NCI-H524 (cell line): Measurements from ENCODE around the gene OR5K2.

Experiments
- DNase-seq, 2 experiments: peaks; one replicate each; lab custom pipeline; 2025; lab: John Stamatoyannopoulos, UW

OR5K2 gene

DNA sequence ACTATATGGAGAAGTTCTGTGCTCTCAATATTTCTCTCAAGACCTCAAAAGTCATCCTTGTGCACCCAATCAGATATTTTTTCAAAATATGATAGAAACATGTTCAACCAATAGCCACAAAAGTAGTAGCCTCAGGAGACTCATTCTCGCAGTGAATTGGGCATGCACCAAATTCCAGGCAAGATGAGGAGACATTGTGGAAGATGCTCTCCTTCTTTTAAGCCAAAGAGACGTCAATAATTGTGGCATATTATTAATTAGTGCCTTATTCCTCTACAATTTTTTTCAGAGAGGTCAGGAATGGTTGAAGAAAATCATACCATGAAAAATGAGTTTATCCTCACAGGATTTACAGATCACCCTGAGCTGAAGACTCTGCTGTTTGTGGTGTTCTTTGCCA, at the start of gene OR5K2:
Gene OR5K2 (plus strand): TSS at position 301 of the 400 bp plus-strand sequence. CDS start 0 bp downstream, at position 301.
- no peak for DNase-seq

DNA sequence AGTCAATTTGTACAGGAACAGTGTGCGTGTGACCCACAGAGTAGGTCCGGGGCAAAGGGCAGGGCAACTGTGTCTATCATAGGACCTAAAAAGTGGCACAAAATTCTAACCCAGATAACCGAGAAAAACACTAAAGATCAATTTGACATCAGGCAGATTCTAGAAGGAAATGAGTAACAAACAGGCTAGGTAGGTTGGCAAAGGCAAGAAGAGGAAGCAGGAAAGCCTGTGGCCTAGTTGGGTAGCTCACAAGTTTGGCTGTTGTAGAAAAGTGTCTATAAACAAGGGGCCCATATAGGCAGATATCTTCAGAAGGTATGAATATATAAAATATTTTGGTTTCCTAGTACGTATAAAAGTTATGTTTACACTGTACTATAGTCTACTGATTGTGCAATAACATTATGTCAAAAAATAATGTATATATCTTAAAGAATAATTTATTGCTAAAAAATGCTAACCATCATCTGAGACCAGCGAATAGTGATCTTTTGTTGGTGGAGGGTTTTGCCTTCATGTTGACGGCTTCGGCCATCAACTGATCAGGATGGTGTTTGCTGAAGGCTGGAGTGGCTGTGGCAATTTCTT, 47.8 kb upstream of the OR5K2 start:
- no peak for DNase-seq

- DNase-seq = no peak
Measured at GRCh38 chr3:98450372-98450771, 47.1 kb upstream of the OR5K2 start.

DNA sequence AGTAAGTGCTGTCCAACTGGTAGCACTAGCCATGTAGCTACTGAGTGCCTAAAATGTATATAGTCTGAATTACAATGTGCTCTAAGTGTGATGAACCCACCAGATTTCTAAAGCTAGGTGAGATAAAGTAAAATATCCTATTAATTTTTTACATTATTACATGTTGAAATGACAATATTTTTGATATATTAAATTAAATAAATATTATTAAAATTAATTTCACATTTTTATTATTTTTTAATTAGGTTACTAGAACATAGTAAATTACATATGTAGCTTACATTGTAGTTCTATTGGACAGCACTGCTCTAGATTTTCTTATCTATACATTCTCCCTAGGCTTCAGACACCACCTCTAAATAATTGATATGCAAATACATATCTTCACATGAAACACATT, 43.7 kb upstream of the OR5K2 start:
- DNase-seq = no peak

DNA sequence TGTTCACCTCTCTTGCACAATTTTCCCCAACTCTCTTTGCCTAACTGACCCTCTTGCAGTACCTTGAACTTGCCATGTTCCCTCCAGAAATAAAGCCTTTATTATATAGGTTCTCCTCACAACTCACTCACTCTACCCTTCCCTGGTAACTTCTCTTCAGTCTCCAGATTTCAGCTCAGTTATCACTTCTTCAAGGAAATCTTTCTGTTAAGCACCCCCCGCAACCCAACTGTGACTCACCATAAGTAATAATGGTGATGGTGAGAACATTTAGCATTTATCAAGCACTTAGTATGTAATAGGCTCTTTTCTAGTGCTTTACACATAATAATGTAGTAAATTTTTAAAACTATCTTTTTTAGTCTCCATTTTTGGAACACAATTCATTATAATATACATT, 42.6 kb upstream of the OR5K2 start:
- no peak for DNase-seq

- no peak for DNase-seq
Measured at GRCh38 chr3:98457543-98457942, 39.9 kb upstream of the OR5K2 start.

- no peak for DNase-seq
Measured at GRCh38 chr3:98460220-98460619, 37.3 kb upstream of the OR5K2 start.

DNA sequence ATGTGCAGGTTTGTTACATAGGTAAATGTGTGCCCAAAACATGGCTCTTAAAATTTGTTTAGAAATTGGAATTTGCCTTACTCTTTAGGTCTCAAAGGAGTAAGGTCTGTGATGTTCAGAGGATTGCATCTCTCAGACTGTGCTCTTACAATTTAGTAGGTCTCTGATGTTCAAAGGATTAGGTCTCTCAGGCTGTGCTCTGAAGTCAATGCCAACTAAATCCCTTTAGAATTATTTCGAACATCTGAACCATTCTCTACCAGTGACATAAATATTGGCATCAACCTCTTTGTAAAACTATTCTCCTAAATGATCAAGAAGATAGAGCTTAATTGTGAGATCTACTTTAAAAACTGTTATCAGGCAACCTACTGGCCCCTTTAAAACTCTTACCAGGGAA, 34.6 kb upstream of the OR5K2 start, which contains the start of gene OR5K1:
Gene OR5K1 (plus strand): TSS at position 301 of the 400 bp plus-strand sequence. CDS start 6,376 bp downstream, outside the sequence.
- DNase-seq = no peak

- no peak for DNase-seq
Measured at GRCh38 chr3:98482717-98483482, 14.6 kb upstream of the OR5K2 start.

GRCh38 chr3:98483626-98484025, 13.9 kb upstream of the OR5K2 start:
- no peak for DNase-seq

DNA sequence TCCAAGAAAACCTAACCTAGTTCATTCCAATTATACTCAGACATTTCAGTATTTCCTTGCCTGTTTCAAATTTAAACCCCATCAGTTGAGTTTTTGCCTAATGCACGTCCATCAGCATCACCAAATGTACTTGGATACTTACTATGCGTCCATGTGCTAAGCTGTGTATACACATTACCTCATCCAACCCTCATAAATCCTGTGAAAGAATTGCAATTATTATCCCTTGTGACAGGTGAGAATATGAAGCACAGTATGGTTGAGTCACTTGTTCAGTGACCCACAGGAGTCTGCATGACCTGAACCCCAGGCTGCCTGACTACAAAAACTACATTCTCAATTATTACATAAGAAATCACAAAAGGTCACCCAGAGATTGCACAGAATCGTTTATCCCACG, 2.5 kb downstream of the OR5K2 start:
- no peak for DNase-seq

DNA sequence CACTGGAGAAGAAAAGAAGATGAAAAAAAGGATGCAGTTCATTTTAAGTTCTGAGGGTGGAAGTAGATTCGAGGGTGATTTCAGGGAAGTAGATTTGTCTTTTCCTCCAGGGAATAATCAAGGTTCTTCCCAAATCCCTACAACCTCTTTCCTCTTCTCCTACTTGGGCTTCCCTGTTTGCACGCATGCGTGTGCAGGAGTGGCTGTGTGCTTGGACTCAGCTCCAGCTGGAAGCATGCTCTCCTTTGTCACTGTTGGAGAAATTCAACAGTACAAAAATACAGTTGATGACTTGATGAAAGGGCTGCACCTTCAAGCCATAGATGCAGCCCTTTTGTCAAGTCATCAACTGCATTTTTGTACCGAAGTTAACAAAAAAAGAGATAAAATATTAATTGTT, 3.8 kb downstream of the OR5K2 start:
- DNase-seq = no peak

DNA sequence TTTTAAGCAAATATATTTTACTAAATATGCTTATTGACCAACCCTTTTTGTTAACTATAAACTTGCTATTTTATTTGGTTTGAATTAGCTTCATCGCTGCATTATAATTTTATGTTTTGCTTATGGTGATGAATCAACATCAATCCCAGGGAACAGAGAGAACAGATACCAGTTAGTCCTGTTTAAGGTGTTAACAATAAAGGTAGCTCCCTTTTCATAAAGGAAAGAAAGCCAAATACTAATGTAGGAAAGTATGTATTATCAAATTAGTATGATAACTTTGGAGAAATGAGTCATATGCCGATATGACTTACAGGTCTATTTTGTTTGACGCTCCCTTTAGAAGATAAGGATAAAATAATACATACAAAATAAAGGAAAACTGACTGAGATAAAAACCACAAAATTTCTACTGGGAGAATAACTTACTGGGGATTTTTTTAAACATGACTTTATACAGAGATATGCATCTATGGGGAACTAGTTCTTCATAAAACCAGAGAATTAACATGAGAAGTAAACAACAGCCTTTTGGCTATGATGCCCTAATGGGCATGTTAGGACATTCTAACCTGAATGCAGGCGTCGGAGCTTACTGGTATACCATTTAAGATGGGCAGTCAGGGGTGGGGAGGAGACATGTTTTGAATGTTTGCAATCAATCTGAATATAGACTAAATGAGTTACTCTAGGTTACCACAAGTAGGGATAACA, 4.5 kb downstream of the OR5K2 start:
- DNase-seq = no peak

- DNase-seq = no peak
Measured at GRCh38 chr3:98504539-98504938, 7.1 kb downstream of the OR5K2 start.

- DNase-seq = no peak
Measured at GRCh38 chr3:98508582-98508981, 11.1 kb downstream of the OR5K2 start.

DNA sequence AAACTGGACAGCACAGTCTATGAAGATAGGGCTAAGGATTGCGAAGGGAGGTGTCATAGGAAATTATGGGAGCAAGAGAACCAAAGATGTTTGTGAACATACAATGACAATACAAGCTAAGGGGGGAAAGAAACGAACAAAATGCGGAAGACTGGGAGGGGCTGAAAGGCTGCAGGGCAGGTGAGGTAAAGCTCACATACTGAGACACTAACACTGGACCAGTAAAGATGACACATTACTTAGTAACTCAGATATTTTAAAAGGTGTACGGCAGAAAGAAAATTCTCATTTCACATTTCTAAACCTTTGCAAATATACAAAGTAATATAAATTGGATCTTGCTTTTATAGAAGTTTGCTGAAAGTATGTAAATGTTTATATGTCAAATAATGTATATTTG, 15.1 kb downstream of the OR5K2 start:
- no peak for DNase-seq

- no peak for DNase-seq
Measured at GRCh38 chr3:98513091-98513511, 15.6 kb downstream of the OR5K2 start.

DNA sequence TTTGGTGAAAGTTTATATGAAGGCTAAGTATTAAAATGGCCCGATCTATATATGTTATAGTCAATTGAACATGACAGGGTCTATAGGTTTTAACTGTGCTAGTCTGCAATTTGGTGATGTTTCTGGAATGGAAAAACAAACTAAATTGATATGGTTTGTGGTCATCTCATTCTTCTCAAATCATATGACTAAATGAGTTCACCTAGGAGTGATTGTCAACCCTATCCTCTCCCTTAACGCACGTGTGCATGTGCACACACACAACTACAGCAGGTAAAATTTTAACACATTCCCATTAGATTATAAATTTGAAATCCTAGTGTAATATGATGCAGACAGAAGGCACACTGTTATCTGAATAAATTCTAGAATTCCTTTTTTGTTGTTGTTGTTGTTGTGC, 16.3 kb downstream of the OR5K2 start:
- DNase-seq = no peak

DNA sequence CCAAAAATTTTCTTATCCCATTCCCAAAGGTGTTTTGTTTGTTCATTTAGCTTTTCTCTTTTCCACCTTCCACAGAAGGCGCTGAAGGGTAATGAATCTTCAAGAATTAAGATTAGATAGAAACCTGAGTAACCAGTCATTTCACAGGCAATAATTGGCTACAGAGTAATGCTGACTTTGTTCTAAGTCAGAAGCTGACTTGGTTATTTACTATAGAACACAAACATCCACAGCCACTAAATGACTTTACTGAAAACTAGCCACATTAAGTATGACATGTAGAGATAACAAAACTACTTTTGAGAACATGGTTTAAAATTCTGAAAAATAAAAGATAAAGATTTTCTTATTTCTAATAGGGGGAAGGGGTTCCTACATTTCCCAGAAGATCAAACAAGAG, 17.5 kb downstream of the OR5K2 start:
- DNase-seq = no peak

GRCh38 chr3:98518816-98519215, 21.3 kb downstream of the OR5K2 start:
- DNase-seq = no peak

DNA sequence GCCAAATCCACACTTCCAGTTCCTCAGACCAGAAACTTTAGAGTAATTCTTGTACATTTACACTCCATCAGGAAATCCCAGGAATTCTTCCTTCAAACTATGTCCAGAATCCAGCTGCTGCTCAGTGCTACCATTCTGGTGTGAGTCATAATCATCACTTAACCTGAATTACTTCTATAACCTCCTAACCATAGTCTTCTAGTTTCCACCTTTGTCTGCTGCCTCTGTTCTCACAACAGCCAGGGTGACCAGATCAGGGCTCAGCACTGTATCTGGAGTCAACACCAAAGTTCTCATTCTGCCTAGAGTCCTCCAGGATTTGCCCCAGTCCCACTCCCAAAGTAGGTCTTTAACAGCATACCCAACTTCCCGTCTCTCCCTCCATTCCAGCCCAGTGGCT, 21.9 kb downstream of the OR5K2 start:
- DNase-seq = no peak

- DNase-seq = peak; percentile 26 to 64
Measured at GRCh38 chr3:98521897-98522543, 24.5 kb downstream of the OR5K2 start.
